HG03095 (cell line): ENCODE data around the gene USP22.
"Not testable (repeated sequence)": the region's sequence is repeated elsewhere in the genome, so short reads cannot be mapped to it uniquely, and the experiment has no call there.

Source experiments
- ATAC-seq: cut with Tn5 transposase; IDR thresholded peaks from one replicate; pipeline ENCODE4 v1.9.1; 2021; ENCODE audit warnings: moderate library complexity; ENCODE audit not compliant: unreplicated experiment

Gene USP22

DNA sequence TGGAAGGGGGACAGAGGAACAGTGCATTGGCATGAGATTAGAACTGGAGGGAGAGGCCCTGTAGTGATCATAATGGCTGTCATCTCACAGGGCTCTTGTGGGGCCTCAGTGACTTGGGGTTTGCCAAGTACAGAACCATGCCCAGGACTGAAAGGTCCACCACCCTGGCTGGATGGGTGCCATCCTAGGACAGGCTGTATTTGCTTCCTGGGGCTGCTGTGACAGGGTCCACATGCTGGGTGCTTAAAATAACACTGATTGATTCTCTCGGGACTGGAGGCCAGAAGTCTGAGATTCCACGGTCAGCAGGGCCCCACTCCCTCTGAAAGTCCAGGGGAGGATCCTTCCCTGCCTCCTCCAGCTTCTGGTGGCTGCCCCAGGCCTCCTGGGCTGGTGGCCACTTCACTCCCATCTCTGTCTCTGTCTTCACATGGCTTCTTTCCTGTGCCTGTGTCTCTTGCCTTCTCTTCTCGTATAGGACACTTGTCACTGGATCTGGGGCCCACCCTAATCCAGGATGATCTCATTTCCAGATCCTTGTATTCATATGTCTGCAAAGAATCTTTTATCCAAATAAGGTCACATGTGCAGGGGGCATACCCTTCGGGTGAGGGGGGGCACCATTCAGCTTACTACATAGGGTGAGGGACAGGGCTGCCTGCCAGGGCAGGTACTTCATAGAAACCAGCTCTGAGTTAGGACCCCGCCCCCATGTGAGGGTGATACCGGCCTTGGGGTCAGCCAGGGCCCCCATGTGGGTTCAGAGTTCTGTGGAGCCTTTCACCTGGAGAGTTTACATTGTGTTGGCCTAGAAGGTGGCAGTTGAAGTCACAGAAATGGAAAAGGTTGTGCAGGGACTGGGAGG lies 52.6 kb downstream of the USP22 start:
- no peak for ATAC-seq

DNA sequence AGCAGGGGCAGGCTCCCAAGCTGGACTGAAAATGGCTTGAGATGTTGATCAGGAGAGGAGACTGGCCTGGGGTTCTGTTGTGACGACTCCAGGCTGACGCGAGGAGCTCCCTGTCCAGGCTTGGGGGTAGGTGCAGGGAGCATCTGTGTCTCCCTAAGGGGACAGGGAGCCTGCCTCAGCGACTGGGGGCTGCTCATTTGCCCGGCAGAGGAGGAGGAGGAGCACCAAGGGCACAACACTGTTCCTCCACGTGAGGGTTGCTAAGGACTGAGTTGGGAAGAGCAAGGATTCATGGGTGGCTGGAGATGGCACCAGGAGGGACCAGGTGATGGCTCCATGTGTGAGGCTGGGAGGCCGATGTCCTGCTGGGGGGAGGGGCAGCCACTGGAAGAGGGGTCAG lies 53.3 kb downstream of the USP22 start:
- ATAC-seq, result no peak

DNA sequence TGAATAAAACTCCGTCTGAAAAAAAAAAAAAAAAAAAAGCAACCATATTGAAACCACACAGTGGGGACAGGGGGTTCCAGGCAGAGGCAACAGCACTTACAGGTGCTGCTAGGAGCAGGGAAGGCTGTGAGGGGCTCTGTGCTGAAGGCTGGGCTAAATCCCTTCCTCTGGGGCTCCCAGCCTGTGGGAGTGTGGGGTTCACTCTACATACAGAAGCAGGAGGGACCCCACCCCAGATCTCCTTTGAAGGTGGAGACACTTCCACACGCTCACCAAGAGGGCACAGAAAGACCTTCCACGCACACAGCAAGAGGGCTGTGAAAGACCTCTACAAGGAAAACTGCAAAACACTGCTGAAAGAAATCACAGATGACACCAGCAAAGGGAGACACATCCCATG lies 53.9 kb downstream of the USP22 start:
- ATAC-seq, result no peak

DNA sequence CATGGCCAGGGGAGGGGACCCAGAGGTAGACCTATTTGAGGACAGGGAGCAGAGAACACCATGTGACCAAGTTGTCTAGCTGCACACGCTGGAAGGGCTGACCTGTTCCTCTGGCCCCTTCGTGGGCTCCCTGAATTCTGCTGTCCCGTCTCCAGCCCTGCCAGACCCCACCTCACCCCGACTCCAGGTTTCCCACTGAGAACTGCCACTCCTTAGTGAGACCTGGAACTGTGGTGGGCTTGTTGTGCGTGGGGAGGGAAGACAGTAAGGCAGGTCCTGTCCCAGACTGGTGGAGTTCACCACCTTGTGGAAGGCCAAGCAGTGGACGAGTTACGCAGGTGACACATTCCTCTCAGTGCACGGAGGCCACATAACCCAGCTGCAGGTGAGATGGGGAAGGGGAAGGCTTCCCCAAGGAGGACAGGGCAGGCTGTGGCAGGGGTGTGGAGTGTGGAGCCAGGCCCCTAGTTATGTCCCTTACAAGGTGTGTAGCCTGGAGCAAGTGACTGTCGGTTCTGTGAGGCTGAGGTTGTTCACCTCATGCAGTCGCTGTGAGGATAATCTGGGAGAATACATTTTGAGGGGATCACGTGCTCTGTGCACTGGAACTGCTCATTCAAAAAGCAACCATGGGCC lies 54.7 kb downstream of the USP22 start:
- ATAC-seq, result no peak

DNA sequence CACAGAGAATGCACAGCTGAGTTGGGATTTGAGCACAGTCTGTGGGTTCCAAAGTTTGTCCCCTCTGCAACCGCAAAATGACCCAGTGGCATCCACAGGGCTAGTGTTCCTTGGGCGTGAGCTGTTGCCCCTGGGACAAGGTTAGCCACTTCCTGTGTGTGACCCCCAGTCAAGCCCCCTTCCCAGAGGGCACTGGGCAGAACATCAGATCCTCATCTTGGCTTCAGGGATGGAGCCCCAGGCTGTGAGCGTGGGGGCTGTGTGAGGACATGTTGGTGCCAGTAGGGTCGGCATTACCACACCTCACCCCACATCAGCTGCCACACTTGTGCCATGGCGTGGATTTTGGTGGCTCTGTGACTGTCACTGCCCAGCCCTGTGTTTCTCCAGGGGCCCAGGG lies 55.3 kb downstream of the USP22 start:
- no peak for ATAC-seq

DNA sequence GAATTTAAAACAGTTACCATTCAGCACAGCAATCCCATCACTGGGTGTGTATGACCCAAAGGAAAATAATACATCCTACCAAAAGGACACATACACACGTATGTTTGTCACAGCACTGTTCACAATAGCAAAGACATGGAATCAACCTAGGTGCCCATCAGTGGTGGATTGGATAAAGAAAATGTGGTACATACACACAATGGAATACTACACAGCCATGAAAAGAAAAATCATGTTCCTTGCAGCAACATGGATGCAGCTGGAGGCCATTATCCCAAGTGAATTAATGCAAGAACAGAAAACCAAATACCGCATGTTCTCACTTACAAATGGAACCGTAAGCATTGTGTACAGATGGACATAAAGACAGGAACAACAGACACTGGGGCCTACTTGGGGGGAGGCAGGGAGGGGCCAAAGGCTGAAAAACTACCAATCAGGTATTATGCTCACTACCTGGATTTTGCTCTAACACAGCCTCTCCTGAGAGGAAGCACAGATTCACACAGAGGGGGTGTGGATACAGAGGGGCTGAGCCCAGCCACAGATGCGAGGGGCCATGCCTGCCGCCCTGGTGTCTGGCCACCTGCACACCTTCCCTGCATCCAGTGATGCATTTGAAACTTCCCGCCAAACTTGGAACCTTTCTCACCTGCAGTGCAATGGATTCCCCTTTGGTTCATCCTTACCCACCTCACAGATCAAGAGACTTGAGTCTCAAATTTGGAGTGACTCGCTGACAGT lies 55.9 kb downstream of the USP22 start:
- no peak for ATAC-seq

DNA sequence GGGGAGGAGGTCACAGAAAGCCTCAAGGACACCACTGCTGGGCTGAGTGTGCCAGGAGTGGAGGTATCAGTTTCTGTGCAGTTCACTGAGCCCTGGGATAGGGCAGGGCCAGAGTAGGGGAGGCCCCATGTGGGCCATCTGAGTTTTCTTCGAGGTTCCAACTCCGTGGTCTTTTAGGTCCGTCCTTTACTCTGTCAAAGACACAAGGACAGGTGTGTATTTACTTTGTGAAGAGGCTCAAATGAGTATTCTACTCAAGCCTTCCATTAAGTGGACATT lies 59.5 kb downstream of the USP22 start:
- no peak for ATAC-seq

DNA sequence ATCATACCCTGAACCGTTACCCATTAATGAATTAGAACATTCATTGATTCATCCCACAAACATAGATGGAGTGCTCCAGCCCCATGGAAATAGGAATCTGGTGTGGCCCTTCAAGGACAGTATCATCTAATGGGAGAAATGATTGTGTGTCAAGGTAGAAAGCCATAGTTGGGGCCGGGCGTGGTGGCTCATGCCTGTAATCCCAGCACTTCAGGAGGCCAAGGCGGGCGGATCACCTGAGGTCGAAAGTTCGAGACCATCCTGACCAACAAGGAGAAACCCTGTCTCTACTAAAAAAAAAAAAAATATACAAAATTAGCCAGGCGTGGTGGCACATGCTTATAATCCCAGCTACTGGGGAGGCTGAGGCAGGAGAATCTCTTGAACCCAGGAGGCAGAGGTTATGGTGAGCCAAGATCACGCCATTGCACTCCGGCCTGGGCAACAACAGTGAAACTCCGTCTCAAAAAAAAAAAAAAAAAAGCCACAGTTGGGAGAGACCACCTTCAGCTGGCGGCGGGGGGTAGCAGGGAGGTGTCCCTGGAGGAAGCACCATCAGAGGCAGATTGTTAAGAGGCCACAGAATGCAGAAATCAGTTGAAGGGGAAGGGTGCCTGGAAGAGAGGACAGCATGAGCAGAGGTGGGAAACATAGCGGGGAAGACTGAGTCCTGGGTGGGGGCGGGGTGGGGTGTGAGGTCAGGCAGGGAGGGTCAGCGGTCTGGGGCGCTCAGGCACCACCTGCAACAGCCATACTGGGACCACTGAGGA lies 60.0 kb downstream of the USP22 start:
- no peak for ATAC-seq

DNA sequence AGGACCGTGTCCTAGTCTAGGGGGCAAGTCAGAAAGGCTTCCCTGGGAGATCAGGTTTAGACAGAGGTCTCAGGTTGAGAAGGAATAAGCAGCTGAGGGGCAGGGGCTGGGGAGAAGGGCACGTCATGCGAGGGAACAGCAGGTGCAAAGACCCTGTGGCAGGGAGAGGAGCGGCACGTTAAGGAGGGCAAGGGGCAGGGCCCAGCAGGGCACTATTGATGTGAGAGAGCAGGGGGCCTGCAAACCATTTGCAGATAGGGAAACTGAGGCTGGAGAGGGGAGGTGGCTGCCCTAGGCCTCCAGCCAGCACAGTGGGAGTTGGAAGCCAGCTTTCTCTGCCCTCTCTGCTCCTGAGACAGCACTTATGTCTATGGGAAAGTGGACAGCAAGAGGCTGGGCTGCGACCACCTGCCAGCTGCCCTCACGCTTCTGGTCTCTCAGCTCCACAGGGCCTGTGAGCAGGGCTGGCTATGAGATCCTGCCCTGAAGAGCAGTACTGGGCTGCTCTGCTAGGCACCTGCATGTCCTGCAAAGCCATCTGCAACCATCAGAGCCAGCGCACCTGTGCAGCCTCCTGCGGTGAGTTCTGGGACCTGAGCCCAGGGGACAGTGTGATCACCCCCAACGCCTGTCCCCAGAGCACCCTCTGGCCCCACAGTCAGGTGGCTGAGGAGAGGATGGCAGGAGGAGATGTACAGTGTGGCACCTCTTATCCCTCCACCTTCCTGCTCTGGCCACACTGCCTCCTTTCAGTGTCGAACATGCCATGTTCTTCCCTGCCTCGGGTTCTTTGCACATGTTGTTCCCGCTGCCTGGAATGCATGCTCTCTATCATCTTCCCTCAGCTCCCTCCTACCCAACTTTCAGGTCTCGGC lies 61.5 kb downstream of the USP22 start:
- no peak for ATAC-seq

DNA sequence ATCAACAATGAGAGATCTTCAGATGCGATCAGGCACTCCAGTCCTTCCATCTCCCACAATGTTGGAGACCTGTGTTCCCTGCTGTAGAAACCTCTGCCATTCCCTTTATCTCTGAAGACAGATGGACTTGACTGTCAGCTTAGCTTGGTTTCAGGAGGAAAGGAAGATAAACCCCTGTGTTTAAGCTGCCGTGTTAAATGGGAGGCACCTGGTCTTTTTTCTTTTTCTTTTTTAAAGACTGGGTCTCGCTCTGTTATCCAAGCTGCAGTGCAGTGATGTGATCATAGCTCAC lies 63.1 kb downstream of the USP22 start:
- no peak for ATAC-seq

DNA sequence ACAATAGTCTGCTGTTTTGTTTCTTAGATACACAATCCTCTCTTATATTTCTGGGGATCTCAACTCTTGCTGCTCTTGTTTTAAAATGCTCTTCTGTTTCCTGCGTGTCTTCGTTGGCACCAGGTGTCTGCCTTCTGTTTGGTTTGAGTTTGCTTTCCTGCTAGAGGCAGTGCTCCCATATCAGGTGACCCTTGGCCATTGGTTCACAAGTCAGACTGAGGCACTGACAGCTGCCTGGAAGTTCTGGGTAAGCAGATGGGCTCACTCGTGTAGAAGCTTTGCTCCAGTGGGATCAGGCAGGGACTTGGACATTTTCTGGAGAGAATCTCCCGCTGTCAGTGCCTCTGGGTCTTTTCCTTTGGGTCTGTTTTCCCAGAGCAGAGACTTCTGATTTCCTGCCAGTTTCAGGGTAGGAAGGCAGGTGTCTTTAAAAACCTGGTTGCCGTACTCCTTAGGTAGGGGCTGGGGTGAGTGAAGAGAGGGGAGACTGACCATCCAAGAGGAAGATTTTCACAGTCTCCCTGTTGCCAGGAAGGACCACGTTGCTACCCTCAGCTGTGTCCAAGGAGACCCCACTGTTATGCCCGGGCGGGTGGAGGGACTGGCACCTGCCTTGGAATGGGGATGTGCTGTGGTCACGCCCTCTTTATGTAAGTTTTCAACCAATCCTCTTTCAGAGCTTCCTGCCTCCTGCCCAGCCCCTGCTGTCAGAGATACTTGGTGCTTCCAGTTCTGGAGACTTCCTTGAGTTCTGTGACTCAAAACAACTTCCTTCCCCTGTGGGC lies 63.6 kb downstream of the USP22 start:
- ATAC-seq, result not testable (repeated sequence)

DNA sequence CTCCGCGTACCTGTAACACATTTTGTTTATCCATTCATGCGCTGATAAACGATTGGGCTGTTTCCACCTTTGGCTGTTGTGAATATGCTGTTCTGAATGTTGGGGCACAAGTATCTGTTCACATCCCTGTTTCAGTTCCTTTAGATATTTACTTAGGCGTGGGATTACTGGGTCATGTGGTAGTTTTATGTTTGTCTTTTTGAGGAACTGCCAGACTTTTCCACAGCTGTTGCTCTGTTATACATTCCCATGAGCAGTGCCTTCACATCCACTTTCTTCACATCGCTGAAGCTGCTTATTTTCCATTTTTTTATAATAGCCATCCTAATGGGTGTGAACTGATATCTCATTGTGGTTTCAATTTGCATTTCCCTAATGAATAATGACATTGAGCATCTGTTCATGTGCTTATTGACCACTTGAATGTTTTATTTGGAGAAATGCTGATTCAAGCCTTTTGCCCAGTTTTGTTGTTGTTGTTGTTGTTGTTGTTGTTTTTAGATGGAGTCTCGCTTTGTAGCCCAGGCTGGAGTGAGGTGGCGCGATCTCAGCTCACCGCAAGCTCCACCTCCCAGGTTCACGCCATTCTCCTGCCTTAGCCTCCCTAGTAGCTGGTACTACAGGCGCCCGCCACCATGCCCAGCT lies 65.1 kb downstream of the USP22 start:
- ATAC-seq, result not testable (repeated sequence)

DNA sequence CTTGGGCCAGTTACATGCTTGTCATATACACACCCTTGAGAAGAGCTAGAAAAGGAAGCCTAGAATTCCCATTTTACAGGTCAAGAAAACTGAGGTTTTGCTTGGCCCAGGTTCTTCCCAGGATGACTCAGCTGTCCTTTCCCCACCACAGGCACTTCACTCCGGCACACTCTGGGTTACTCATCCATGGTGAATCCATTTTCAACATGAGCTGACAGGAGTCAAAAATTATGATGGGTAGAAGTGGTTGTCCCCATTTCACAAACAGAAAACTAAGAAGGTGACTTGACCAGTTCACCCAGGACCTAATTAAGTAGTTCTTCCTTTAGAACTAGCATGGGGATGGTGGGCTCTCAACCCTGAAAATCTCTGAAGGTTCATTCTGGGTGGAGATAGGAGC lies 67.2 kb downstream of the USP22 start:
- no peak for ATAC-seq

DNA sequence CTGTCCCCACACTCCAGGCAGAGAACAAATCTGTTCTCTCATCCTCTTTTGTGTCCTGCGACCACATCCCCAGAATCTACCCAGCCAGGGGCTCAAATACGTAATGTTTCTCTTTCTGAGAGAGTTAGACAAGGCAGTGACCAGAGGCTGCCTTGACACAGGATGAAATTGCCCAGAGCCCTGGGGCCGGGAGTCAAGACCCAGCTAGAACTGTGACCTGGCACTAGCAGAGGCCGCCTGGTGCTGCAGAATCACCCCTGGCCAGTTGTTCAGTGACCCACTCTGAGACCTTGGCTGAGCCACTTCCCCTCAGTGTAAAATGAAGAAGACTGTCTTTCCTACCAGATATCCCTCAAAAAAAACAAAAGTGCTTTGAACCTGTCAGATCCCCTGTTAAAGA lies 72.5 kb downstream of the USP22 start:
- no peak for ATAC-seq

DNA sequence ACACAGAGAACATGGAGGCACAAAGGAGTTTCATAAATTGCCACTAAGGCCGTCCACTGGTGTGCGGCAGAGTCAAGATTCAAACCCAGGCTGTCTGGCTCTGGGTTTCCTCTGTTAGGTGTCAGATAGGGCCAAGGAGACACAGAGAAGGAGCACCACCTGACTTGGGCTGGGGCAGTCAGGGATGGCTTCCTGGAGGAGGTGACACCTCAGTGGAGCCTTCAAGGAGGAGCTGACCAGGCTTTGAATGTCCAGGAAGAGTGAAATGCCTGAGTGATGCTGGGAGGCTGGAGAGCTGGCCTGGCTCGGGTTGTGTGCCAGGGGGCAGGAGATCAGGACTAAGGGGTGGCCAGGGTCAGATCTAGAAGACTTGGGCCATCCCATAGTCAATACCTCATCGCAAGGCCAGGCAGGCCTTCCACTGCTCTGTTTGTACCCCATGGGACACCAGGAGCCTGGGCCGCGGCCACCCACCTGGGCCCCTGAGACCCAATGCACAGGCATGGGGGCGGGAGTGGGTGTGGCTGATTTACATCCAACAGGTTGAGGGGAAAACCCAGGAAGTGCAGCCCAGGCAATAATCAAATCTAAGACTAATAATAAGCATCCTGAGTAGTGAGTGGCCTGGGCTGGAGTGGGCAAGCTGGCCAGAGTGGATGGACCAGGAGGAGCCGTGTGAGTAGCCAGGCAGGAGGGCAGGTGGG lies 73.7 kb downstream of the USP22 start:
- ATAC-seq, result no peak

DNA sequence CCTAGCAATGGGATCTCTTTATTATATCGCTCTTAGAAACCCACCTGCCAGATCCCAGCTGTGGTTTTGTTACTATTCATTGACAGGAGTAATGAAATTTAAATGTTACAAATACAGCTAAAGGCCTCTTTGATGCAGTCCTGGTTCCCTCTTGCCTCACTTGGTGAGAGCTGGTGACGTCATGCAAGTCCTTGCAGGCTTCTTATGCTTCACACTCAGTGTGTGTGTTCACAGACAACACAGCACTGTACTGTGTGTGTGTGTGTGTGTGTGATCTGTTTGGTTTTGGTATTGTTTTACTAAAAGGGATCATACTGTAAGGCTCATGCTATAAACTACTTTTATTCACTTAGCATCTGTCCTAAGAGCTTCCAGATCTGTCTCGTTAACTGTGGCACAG lies 75.0 kb downstream of the USP22 start:
- ATAC-seq, result no peak

DNA sequence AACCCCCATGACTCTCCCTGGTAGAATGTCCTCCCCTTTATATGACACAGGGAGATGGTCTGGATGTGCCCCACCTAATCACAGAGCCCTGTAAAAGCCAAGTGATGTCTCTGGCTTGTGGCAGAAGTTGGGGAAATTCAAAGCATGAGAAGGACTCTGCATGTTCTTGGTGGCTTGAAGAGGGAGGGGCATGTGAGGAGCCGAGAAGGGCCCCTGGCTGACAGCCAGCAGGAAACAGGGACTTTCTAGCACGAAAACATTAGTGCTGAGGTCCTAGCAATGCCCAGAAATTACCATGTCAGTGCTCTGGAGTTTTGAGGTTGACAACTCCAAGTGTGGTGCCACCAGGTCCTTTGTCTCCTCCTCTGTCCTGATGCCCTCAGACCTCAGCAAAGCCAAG lies 75.9 kb downstream of the USP22 start:
- ATAC-seq, result no peak

DNA sequence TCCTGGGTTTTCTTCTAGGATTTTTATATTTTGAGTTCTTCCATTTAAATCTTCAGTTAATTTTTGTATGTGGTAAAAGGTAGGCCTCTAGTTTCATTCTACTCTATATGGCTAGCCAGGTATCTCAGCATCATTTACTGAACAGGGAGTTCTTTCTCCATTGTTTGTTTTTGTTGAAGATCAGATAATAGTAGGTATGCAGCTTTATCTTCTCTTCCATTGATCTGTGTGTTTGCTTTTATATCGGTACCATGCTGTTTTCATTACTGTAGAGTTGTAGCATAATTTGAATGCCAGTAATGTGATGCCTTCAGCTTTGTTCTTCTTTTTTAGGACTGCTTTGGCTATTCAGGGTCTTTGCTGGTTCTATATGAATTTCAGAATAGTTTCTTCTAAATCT lies 77.3 kb downstream of the USP22 start:
- ATAC-seq, result no peak

DNA sequence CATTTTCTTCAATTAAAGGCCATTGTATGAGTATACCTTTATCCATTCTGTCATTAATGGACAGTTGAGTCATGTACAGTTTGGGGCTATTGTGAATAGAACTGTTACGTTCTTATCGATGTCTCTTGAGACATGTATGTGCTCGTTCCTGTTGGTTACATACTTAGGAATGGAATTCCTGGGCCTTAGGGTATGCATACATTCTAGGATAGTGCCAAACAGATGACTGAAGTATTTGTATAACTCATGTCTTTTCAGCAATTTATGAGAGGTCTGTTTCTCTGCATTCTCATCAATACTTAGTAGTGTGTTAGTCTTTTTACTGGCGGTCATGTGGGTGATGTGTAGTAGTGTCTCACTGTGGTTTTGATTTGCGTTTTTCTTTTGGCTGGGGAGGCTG lies 81.2 kb downstream of the USP22 start:
- no peak for ATAC-seq
